ENCODE data around the gene HERC2. TPM values are rescaled to one million over a fixed set of nuclear protein-coding genes. Genes with fewer than 3 reads are reported as not detected.

Gene HERC2
- total and polyA plus RNA-seq, 7 donors = 11.1 to 85.6 (median 42.5) TPM

DNA sequence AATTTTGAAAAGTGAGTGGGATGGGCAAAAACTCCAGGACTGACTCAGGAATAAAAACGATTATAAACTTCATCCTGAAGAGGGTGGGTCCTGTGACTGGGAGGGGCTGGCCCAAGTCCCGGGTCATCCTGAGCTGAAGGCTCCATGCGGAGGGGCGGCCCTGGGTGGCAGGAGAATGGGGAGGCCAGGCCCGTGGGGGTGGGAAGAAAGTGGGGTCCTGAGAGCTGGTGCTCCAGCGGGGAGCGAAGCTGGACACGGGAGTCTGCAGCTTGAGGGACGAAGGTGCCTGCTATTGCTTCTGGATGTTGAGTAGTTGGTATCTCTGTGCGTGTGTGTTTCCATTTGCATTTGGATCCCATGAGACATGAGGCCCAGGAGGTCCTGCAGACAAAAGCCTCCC, 218.1 kb downstream of the HERC2 start:
- Histone ChIP-seq H3K36me3 (no peaks in the 10 kb centered on the region), H3K4me1 (peaks cover 0 to 27% (median 26%) of the 10 kb centered on the region in 4 donors), H3K27me3 (peaks cover 12 to 86% (median 53%) of the 10 kb centered on the region in 3 donors), H3K4me3 (no peak overlapping the region), H3K9me3 (no peaks in the 10 kb centered on the region), H3K27ac (no peak overlapping the region)
- DNase-seq = peak; percentile 47
- WGBS, 2 donors = 81 to 91% methylated on average over 10 of the region's 10 CpGs
- intact Hi-C loops (cut with DNase I) = no loop called here
- TF ChIP-seq CTCF (IDR thresholded peaks at IDR 0.05) (no peak), POLR2A (IDR thresholded peaks at IDR 0.05) (no peak), POLR2AphosphoS5 (IDR thresholded peaks at IDR 0.05) (no peak), EP300 (IDR thresholded peaks at IDR 0.05) (no peak)

DNA sequence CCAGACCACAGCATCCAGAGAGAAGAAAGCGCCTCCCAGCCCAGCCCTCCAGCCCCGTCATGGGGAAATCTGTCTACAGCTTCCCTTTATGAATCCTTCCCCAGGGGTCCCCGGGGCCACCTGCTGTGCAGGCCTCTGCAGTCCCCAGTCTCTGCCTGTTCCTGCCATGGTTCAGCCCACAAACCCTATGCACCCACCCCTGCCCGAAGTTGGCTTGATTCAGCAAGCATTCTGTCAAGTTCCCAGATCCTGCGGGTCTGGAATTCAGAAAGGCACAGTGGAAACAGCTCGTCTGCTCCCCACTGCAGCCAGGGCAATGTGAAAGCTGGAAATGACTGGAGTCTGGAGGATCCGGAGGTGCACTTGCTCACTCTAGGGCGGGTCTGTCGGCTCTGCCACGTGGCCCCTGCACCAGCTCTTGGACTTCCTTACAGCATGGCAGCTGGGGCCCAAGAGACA, 220.0 kb downstream of the HERC2 start:
- DNase-seq = peak; percentile 37
- no peak overlapping the region for H3K27ac ChIP-seq
- no peak overlapping the region for H3K4me3 ChIP-seq
- H3K27me3 ChIP-seq = peaks cover 19 to 96% (median 62%) of the 10 kb centered on the region in 3 donors
- intact Hi-C loops (cut with DNase I) = no loop called here
- peaks cover 0 to 24% (median 21%) of the 10 kb centered on the region in 4 donors for H3K4me1 ChIP-seq
- TF ChIP-seq POLR2A (IDR thresholded peaks at IDR 0.05) (no peak), EP300 (IDR thresholded peaks at IDR 0.05) (no peak), CTCF (IDR thresholded peaks at IDR 0.05) (no peak), POLR2AphosphoS5 (IDR thresholded peaks at IDR 0.05) (no peak)
- no peaks in the 10 kb centered on the region for H3K9me3 ChIP-seq
- 80 to 85% methylated on average over 10 of the region's 10 CpGs for WGBS, 2 donors
- H3K36me3 ChIP-seq = no peaks in the 10 kb centered on the region

DNA sequence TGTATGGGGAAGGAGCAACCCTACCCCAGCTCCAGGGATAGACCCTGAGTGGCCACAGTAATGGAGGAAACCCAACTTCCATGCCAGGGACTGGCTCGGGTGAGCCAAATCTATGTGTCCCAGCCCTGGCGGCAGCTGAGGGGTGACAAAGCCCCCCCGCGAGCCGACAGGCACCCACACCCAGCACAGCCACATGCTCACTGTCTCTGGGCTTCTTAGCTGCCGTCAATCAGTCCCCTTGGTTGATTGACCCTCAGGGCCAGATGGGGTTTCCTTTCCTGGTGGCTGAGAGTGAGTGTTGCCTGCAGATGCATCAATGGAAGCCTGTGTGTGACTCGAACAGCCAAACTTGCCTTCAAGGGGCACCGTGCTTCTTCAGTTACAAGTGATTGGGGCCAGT, 220.8 kb downstream of the HERC2 start:
- intact Hi-C loops (cut with DNase I) = no loop called here
- Histone ChIP-seq H3K4me1 (peaks cover 0 to 24% (median 21%) of the 10 kb centered on the region in 4 donors), H3K27ac (no peak overlapping the region), H3K36me3 (no peaks in the 10 kb centered on the region), H3K27me3 (peaks cover 23 to 96% (median 62%) of the 10 kb centered on the region in 3 donors), H3K4me3 (no peak overlapping the region), H3K9me3 (no peaks in the 10 kb centered on the region)
- no peak for TF ChIP-seq POLR2AphosphoS5 (IDR thresholded peaks at IDR 0.05)
- TF ChIP-seq CTCF (IDR thresholded peaks at IDR 0.05) = no peak
- no peak for TF ChIP-seq POLR2A (IDR thresholded peaks at IDR 0.05)
- no peak for TF ChIP-seq EP300 (IDR thresholded peaks at IDR 0.05)
- DNase-seq = peak; percentile 34
- WGBS, 2 donors = 78 to 79% methylated on average over 8 of the region's 8 CpGs

- Histone ChIP-seq H3K9me3 (no peaks in the 10 kb centered on the region), H3K27me3 (peaks cover 26 to 96% (median 63%) of the 10 kb centered on the region in 3 donors), H3K4me1 (peaks cover 0 to 29% (median 25%) of the 10 kb centered on the region in 4 donors), H3K36me3 (no peaks in the 10 kb centered on the region), H3K27ac (no peak overlapping the region), H3K4me3 (no peak overlapping the region)
- DNase-seq = peak; percentile 48
- WGBS, 2 donors = 94 to 95% methylated on average over 20 of the region's 20 CpGs
- intact Hi-C loops (cut with DNase I) = no loop called here
- no peak for TF ChIP-seq EP300 (IDR thresholded peaks at IDR 0.05)
- no peak for TF ChIP-seq CTCF (IDR thresholded peaks at IDR 0.05)
- TF ChIP-seq POLR2AphosphoS5 (IDR thresholded peaks at IDR 0.05) = no peak
- no peak for TF ChIP-seq POLR2A (IDR thresholded peaks at IDR 0.05)
Measured at GRCh38 chr15:28100516-28101195, 221.3 kb downstream of the HERC2 start.

Measured in sigmoid colon (tissue), 7 donors.